D721Med (cell line): ENCODE data around the gene MAN2A1.

Source experiments
- DNase-seq: peaks from one replicate; pipeline ENCODE4 v3.0.0; 2011; ENCODE audit warnings: low spot score; ENCODE audit not compliant: insufficient read length
- FAIRE-seq: peaks from 2 replicates; lab custom pipeline; 2011; peaks lifted over from hg19 to GRCh38; lab: Jason Lieb, UNC
- CTCF ChIP-seq: IDR thresholded peaks from 2 replicates; pipeline ENCODE4 v1.5.1; 2012; ENCODE audit warnings: mild to moderate bottlenecking, control low read depth; ENCODE audit not compliant: insufficient read depth; ENCODE audit errors: missing control alignments

Gene MAN2A1

DNA sequence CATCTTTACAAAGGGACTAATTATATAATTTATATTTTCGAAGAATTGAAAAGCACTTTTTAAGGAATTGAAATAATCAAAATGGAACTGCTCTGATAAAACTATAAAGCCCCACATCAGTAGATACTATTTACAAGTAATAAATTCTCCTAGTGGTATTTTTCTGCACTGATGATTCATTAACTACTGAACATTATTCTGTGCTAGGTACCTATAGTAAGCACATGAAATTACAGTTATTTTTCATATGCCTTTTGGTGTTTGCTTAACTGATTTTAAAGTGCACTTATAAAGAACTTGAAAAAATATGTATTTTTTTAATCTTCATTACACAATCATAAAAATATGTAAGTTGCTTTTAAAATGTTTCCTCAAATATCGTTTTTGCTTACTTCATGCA lies 123.0 kb downstream of the MAN2A1 start:
- FAIRE-seq, result no peak
- no peak for DNase-seq
- TF ChIP-seq CTCF, result no peak

DNA sequence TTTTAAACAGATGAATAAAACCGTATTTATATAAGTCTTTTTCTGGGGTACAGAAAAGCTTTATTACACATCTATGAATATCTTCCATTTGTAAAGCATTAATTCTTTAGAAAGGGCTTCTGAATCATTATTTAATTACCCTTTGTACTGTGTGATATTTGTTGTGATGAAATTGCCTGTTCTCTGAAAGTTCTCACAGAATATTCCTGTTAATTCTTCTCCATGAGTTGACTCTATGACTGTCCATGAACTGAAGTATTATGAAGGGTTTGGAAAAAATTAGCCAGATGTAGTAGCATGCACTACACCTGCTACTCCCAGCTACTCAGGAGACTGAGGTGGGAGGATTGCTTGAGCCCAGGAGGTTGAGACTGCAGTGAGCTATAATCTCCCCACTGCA lies 127.0 kb downstream of the MAN2A1 start:
- no peak for FAIRE-seq
- DNase-seq, result no peak
- no peak for TF ChIP-seq CTCF

GRCh38 chr5:109819878-109820277 lies 130.2 kb downstream of the MAN2A1 start:
- no peak for TF ChIP-seq CTCF
- no peak for FAIRE-seq

DNA sequence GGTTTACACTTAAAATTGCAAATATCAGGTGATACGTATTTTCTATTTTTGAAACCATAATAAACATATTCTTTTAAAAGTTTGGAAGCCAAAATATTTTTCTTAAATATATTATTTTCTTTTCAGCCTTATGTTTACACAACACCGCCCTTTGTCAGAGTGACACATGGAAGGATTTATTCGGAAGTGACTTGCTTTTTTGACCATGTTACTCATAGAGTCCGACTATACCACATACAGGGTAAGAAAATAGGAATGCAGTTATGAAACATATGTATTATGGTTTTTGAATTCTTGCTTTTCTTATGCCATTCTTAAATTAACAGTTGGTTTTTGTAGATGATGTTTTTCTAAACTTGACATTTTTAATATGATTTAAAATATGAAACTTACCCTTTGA lies 133.9 kb downstream of the MAN2A1 start:
- no peak for DNase-seq
- no peak for TF ChIP-seq CTCF
- FAIRE-seq, result no peak

More at GRCh38 chr5:109819878-109820277, 130.2 kb downstream of the MAN2A1 start:
- DNase-seq, result no peak

- DNase-seq (no peak), FAIRE-seq (no peak)
- TF ChIP-seq CTCF, result no peak
Measured at GRCh38 chr5:109825450-109825849, 135.7 kb downstream of the MAN2A1 start.

DNA sequence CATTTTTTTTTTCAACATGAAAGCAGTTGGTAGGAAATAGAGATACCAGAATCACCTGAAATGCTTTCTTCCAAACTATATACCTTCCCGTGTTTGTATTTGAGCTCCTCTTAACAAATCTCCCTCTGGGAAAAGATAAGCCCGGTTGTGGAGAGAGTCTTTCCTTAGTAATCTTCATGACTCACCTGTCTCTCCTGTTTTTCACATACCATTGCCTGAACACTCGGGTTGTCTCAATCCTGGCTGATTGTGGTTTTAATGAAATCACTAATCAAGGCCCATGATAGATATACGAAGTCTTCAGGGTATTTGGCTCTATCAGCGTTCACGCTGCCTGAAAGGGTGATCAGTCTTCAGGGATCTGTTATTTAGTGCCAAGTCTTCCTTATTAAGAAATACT lies 136.7 kb downstream of the MAN2A1 start:
- no peak for DNase-seq
- FAIRE-seq, result no peak

GRCh38 chr5:109829331-109829730 lies 139.6 kb downstream of the MAN2A1 start:
- TF ChIP-seq CTCF, result no peak
- DNase-seq, result no peak
- no peak for FAIRE-seq

More for the DNA sequence above, 136.7 kb downstream of the MAN2A1 start:
- no peak for TF ChIP-seq CTCF
